ENCODE measurements around the gene HMGN1. TPM values are rescaled to one million over a fixed set of nuclear protein-coding genes. Genes with fewer than 3 reads are reported as not detected.
"Not testable (repeated sequence)": the region's sequence is repeated elsewhere in the genome, so short reads cannot be mapped to it uniquely, and the experiment has no call there.

HMGN1 gene
- total RNA-seq, 2 donors from 2014 or later, result 526 to 626 TPM

- no peak for DNase-seq
- Histone ChIP-seq H3K4me3 (ENCODE audit: low read length) (no peak overlapping the region), H3K4me1 (ENCODE audit: control insufficient read depth, insufficient read depth, low read length) (peaks cover 6% of the 10 kb centered on the region), H3K9me3 (ENCODE audit: control insufficient read depth, low read length) (no peaks in the 10 kb centered on the region), H3K27ac (ENCODE audit: low read depth, low read length) (no peak overlapping the region), H3K27me3 (ENCODE audit: control insufficient read depth, insufficient read depth, low read length, poor library complexity, severe bottlenecking) (no peaks in the 10 kb centered on the region), H3K36me3 (ENCODE audit: control insufficient read depth, insufficient read depth, low read length) (no peaks in the 10 kb centered on the region), H3K9ac (ENCODE audit: extremely low read depth, low read length, poor library complexity, severe bottlenecking) (no peak overlapping the region)
- Mint-ChIP-seq H3K9me3 (no peaks in the 10 kb centered on the region), H3K27ac (no peak overlapping the region), H3K36me3 (ENCODE audit: low read depth) (no peaks in the 10 kb centered on the region), H3K27me3 (ENCODE audit: insufficient read depth) (no peaks in the 10 kb centered on the region), H3K4me3 (no peak overlapping the region), H3K4me1 (peaks cover 11% of the 10 kb centered on the region)
- WGBS, 2 experiments (ENCODE audit: insufficient coverage in 1 of 2, insufficient read length in 1 of 2), result 95 to 96% methylated on average over 2 of the region's 2 CpGs
- TF ChIP-seq CTCF (conservative IDR thresholded peaks at IDR 0.05), result no peak
Observed at GRCh38 chr21:39375446-39375845, 26.6 kb upstream of the HMGN1 start.

GRCh38 chr21:39374046-39374445 lies 25.2 kb upstream of the HMGN1 start:
- no peak overlapping the region for H3K27ac Mint-ChIP-seq
- H3K27ac ChIP-seq (ENCODE audit: low read depth, low read length), result no peak overlapping the region

GRCh38 chr21:39373634-39374033 lies 24.7 kb upstream of the HMGN1 start:
- Mint-ChIP-seq H3K4me3 (no peak overlapping the region), H3K27ac (no peak overlapping the region), H3K4me1 (peaks cover 11% of the 10 kb centered on the region), H3K27me3 (ENCODE audit: insufficient read depth) (no peaks in the 10 kb centered on the region), H3K9me3 (peaks cover 2% of the 10 kb centered on the region), H3K36me3 (ENCODE audit: low read depth) (no peaks in the 10 kb centered on the region)
- Histone ChIP-seq H3K4me1 (ENCODE audit: control insufficient read depth, insufficient read depth, low read length) (peaks cover 3% of the 10 kb centered on the region), H3K4me3 (ENCODE audit: low read length) (no peak overlapping the region), H3K27me3 (ENCODE audit: control insufficient read depth, insufficient read depth, low read length, poor library complexity, severe bottlenecking) (no peaks in the 10 kb centered on the region), H3K27ac (ENCODE audit: low read depth, low read length) (no peak overlapping the region), H3K36me3 (ENCODE audit: control insufficient read depth, insufficient read depth, low read length) (no peaks in the 10 kb centered on the region), H3K9ac (ENCODE audit: extremely low read depth, low read length, poor library complexity, severe bottlenecking) (no peak overlapping the region), H3K9me3 (ENCODE audit: control insufficient read depth, low read length) (no peaks in the 10 kb centered on the region)
- peak; percentile 66 for TF ChIP-seq CTCF (conservative IDR thresholded peaks at IDR 0.05)
- WGBS, 2 experiments (ENCODE audit: insufficient coverage in 1 of 2, insufficient read length in 1 of 2), result 38 to 49% methylated on average over 5 of the region's 5 CpGs
- peak; percentile 66 for DNase-seq

More at GRCh38 chr21:39374046-39374445, 25.2 kb upstream of the HMGN1 start:
- Mint-ChIP-seq H3K9me3 (peaks cover 2% of the 10 kb centered on the region), H3K27me3 (ENCODE audit: insufficient read depth) (no peaks in the 10 kb centered on the region), H3K4me3 (no peak overlapping the region), H3K36me3 (ENCODE audit: low read depth) (no peaks in the 10 kb centered on the region), H3K4me1 (peaks cover 11% of the 10 kb centered on the region)
- no peak for TF ChIP-seq CTCF (conservative IDR thresholded peaks at IDR 0.05)
- no peak overlapping the region for H3K9ac ChIP-seq (ENCODE audit: extremely low read depth, low read length, poor library complexity, severe bottlenecking)
- WGBS, 2 experiments (ENCODE audit: insufficient coverage in 1 of 2, insufficient read length in 1 of 2), result 85 to 91% methylated on average over 6 of the region's 6 CpGs
- H3K9me3 ChIP-seq (ENCODE audit: control insufficient read depth, low read length), result no peaks in the 10 kb centered on the region
- H3K4me1 ChIP-seq (ENCODE audit: control insufficient read depth, insufficient read depth, low read length), result peaks cover 3% of the 10 kb centered on the region
- H3K27me3 ChIP-seq (ENCODE audit: control insufficient read depth, insufficient read depth, low read length, poor library complexity, severe bottlenecking), result no peaks in the 10 kb centered on the region
- no peak overlapping the region for H3K4me3 ChIP-seq (ENCODE audit: low read length)
- no peaks in the 10 kb centered on the region for H3K36me3 ChIP-seq (ENCODE audit: control insufficient read depth, insufficient read depth, low read length)
- DNase-seq, result no peak

GRCh38 chr21:39369896-39370288 lies 21.0 kb upstream of the HMGN1 start:
- not testable (repeated sequence) for H3K4me1 Mint-ChIP-seq; H3K4me3 ChIP-seq (ENCODE audit: low read length)

More at GRCh38 chr21:39369896-39370288, 21.0 kb upstream of the HMGN1 start:
- not testable (repeated sequence) for H3K27me3 Mint-ChIP-seq (ENCODE audit: insufficient read depth); H3K27ac Mint-ChIP-seq; H3K9ac ChIP-seq (ENCODE audit: extremely low read depth, low read length, poor library complexity, severe bottlenecking); H3K36me3 ChIP-seq (ENCODE audit: control insufficient read depth, insufficient read depth, low read length); H3K4me3 Mint-ChIP-seq; H3K9me3 Mint-ChIP-seq; H3K36me3 Mint-ChIP-seq (ENCODE audit: low read depth); DNase-seq; H3K4me1 ChIP-seq (ENCODE audit: control insufficient read depth, insufficient read depth, low read length); H3K27me3 ChIP-seq (ENCODE audit: control insufficient read depth, insufficient read depth, low read length, poor library complexity, severe bottlenecking); H3K9me3 ChIP-seq (ENCODE audit: control insufficient read depth, low read length); H3K27ac ChIP-seq (ENCODE audit: low read depth, low read length)
- 87 to 100% methylated on average over 6 to 7 of the region's 7 CpGs for WGBS, 2 experiments (ENCODE audit: insufficient coverage in 1 of 2, insufficient read length in 1 of 2)
